SU-DHL-6 (cell line): Measurements from ENCODE around the gene KDSR.

Source experiments
- EZH2phosphoT487 ChIP-seq: fragments of 200-600 bp; sonication (generic), shearing (Covaris generic); conservative IDR thresholded peaks from 2 replicates; pipeline ENCODE4 v1.6.1; 2018; ENCODE audit warnings: mild to moderate bottlenecking, antibody characterized with exemption, low read length, moderate library complexity, mixed read lengths
- TF ChIP-seq, protein P1 (sequence below): fragments of 200-600 bp; sonication (generic); IDR thresholded peaks from one replicate; pipeline ENCODE4 v1.5.1; 2017; ENCODE audit warnings: antibody characterized with exemption, mild to moderate bottlenecking, low read length, moderate library complexity; ENCODE audit not compliant: insufficient read depth, poor library complexity, severe bottlenecking

DNA sequence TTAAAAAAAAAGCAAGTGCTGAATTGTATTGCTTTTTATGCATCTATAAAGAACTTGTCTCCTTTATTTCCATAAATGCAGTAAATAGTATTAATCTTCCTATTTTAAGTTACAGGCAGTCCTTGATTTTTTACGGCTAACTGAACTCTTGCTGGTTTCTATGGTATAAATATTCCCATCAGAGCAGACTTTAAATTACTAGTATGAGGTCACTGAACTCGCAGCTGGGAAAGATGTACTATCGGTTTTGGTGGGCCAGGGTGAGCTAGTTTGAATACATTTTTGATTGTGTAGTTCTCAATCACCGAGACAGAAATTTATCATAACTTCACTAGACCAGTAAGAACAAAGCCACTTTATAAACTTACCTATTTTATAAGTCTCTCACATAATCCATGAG lies 20.9 kb upstream of the KDSR start:
- TF ChIP-seq, protein P1, sequence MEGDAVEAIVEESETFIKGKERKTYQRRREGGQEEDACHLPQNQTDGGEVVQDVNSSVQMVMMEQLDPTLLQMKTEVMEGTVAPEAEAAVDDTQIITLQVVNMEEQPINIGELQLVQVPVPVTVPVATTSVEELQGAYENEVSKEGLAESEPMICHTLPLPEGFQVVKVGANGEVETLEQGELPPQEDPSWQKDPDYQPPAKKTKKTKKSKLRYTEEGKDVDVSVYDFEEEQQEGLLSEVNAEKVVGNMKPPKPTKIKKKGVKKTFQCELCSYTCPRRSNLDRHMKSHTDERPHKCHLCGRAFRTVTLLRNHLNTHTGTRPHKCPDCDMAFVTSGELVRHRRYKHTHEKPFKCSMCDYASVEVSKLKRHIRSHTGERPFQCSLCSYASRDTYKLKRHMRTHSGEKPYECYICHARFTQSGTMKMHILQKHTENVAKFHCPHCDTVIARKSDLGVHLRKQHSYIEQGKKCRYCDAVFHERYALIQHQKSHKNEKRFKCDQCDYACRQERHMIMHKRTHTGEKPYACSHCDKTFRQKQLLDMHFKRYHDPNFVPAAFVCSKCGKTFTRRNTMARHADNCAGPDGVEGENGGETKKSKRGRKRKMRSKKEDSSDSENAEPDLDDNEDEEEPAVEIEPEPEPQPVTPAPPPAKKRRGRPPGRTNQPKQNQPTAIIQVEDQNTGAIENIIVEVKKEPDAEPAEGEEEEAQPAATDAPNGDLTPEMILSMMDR = no peak
- no peak for TF ChIP-seq EZH2phosphoT487
